ENCODE data around the gene PJVK. TPM values are rescaled to one million over a fixed set of nuclear protein-coding genes. Genes with fewer than 3 reads are reported as not detected.

PJVK gene
- polyA plus RNA-seq, 1 of the 3 experiments (the other 2 are of a cell fraction) = 5.3 TPM

- Histone ChIP-seq H3K4me3 (ENCODE audit: low read depth in 2 of 2, low read length in 1 of 2) (peak within 1 kb of the TSS; percentile 74 to 80), H3K9ac (peak within 1 kb of the TSS; percentile 79), H3K9me2 (no peaks in the 10 kb centered on the region), H3K4me1 (ENCODE audit: control insufficient read depth in 1 of 2, insufficient read depth in 2 of 2, low read depth in 1 of 2, low read length in 1 of 2) (peaks cover 17 to 21% of the 10 kb centered on the region in 2 experiments; a peak in 3 of 4 replicates), H3K79me2 (ENCODE audit: insufficient read depth) (peaks cover 77% of the 10 kb centered on the region), H3K36me3 (replicated peaks in 1 of 2; ENCODE audit: control insufficient read depth in 1 of 2, insufficient read depth in 2 of 2, low read length in 1 of 2) (peaks cover 0 to 5% of the 10 kb centered on the region in 2 experiments), H3K9me3 (no peaks in the 10 kb centered on the region), H2AFZ (ENCODE audit: low read depth) (peak within 1 kb of the TSS; percentile 78), H3F3A (replicated peaks; ENCODE audit: insufficient read depth) (peaks cover 20% of the 10 kb centered on the region), H4K20me1 (ENCODE audit: insufficient read depth) (peaks cover 45% of the 10 kb centered on the region), H3K27me3 (ENCODE audit: insufficient read depth) (no peaks in the 10 kb centered on the region), H3K4me2 (peak within 1 kb of the TSS; percentile 83), H3K27ac (ENCODE audit: low read depth in 2 of 2, low read length in 1 of 2) (peak within 1 kb of the TSS; percentile 72 to 82)
- CTCF ChIA-PET = interaction anchor here (1.0 to 1.8 kb wide), 5 partner anchors 15 to 75 kb away, joined by 3 to 4 read pairs (median 4); partner anchors contain the start of genes PJVK and PRKRA
- POLR2A ChIA-PET = interaction anchor here (1.0 to 1.5 kb wide), 3 partner anchors 29 to 66 kb away, joined by 3 to 8 read pairs (median 3); partner anchors contain the start of genes PJVK and PRKRA
- DNase-seq = peak; percentile 93
- WGBS (ENCODE audit: low lambda C conversion rate) = 2% methylated on average over 24 of the region's 92 CpGs
- TF ChIP-seq, protein P1, sequence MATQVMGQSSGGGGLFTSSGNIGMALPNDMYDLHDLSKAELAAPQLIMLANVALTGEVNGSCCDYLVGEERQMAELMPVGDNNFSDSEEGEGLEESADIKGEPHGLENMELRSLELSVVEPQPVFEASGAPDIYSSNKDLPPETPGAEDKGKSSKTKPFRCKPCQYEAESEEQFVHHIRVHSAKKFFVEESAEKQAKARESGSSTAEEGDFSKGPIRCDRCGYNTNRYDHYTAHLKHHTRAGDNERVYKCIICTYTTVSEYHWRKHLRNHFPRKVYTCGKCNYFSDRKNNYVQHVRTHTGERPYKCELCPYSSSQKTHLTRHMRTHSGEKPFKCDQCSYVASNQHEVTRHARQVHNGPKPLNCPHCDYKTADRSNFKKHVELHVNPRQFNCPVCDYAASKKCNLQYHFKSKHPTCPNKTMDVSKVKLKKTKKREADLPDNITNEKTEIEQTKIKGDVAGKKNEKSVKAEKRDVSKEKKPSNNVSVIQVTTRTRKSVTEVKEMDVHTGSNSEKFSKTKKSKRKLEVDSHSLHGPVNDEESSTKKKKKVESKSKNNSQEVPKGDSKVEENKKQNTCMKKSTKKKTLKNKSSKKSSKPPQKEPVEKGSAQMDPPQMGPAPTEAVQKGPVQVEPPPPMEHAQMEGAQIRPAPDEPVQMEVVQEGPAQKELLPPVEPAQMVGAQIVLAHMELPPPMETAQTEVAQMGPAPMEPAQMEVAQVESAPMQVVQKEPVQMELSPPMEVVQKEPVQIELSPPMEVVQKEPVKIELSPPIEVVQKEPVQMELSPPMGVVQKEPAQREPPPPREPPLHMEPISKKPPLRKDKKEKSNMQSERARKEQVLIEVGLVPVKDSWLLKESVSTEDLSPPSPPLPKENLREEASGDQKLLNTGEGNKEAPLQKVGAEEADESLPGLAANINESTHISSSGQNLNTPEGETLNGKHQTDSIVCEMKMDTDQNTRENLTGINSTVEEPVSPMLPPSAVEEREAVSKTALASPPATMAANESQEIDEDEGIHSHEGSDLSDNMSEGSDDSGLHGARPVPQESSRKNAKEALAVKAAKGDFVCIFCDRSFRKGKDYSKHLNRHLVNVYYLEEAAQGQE (IDR thresholded peaks at IDR 0.05; ENCODE audit: low read depth, low read length) = 0 out of 2 replicates have a peak, but pooled peaks have one; percentile 20
- TF ChIP-seq GABPA (IDR thresholded peaks at IDR 0.05; ENCODE audit: low read depth) (peak; percentile 72), RCOR1 (IDR thresholded peaks at IDR 0.05; ENCODE audit: low read length) (no peak), NRF1 (IDR thresholded peaks at IDR 0.05; ENCODE audit: low read depth, low read length) (peak; percentile 73), ELF1 (IDR thresholded peaks at IDR 0.05) (peak; percentile 65; the same call in 1 of the 2 replicates), FOXJ3 (CRISPR knock-in tag; IDR thresholded peaks at IDR 0.05) (no peak), RXRA (IDR thresholded peaks at IDR 0.05; ENCODE audit: borderline replicate concordance, low read depth) (peak; percentile 19; the same call in 1 of the 2 replicates), SIN3A (IDR thresholded peaks at IDR 0.05; ENCODE audit: borderline replicate concordance, low read depth, low read length) (peak; percentile 49; the same call in 1 of the 2 replicates), RAD21 (IDR thresholded peaks at IDR 0.05; ENCODE audit: low read length) (no peak), EP300 (IDR thresholded peaks at IDR 0.05; ENCODE audit: borderline replicate concordance in 1 of 2, low read depth in 1 of 2, low read length in 1 of 2) (0 out of 4 replicates have a peak, but pooled peaks of 1 of the 2 experiments have one; percentile 9), NFIC (IDR thresholded peaks at IDR 0.05; ENCODE audit: borderline replicate concordance) (peak; percentile 72), POLR2AphosphoS5 (IDR thresholded peaks at IDR 0.05; ENCODE audit: low read depth, low read length) (peak; percentile 58; the same call in 1 of the 2 replicates), MAX (IDR thresholded peaks at IDR 0.05; ENCODE audit: low read depth) (peak; percentile 38; the same call in 1 of the 2 replicates), PBX3 (IDR thresholded peaks at IDR 0.05) (no peak), EZH2phosphoT487 (IDR thresholded peaks at IDR 0.05; ENCODE audit: borderline replicate concordance, low read depth) (no peak)
- TF ChIP-seq, protein P2, sequence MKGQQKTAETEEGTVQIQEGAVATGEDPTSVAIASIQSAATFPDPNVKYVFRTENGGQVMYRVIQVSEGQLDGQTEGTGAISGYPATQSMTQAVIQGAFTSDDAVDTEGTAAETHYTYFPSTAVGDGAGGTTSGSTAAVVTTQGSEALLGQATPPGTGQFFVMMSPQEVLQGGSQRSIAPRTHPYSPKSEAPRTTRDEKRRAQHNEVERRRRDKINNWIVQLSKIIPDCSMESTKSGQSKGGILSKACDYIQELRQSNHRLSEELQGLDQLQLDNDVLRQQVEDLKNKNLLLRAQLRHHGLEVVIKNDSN (IDR thresholded peaks at IDR 0.05; ENCODE audit: borderline replicate concordance, low read depth) = 0 out of 2 replicates have a peak, but pooled peaks have one; percentile 7
Measured at GRCh38 chr2:178480227-178481181, 29.3 kb downstream of the PJVK start, which contains the start of gene PLEKHA3. PLEKHA3 (plus strand) TSS chr2:178480457; CDS start chr2:178480870, 413 bp downstream.

Data from SK-N-SH (cell line).